ENCODE data around the gene HOXA9.

The HOXA9 gene

GRCh38 chr7:27200761-27201579 is 35.6 kb upstream of the HOXA9 start:
- no peak for DNase-seq

DNA sequence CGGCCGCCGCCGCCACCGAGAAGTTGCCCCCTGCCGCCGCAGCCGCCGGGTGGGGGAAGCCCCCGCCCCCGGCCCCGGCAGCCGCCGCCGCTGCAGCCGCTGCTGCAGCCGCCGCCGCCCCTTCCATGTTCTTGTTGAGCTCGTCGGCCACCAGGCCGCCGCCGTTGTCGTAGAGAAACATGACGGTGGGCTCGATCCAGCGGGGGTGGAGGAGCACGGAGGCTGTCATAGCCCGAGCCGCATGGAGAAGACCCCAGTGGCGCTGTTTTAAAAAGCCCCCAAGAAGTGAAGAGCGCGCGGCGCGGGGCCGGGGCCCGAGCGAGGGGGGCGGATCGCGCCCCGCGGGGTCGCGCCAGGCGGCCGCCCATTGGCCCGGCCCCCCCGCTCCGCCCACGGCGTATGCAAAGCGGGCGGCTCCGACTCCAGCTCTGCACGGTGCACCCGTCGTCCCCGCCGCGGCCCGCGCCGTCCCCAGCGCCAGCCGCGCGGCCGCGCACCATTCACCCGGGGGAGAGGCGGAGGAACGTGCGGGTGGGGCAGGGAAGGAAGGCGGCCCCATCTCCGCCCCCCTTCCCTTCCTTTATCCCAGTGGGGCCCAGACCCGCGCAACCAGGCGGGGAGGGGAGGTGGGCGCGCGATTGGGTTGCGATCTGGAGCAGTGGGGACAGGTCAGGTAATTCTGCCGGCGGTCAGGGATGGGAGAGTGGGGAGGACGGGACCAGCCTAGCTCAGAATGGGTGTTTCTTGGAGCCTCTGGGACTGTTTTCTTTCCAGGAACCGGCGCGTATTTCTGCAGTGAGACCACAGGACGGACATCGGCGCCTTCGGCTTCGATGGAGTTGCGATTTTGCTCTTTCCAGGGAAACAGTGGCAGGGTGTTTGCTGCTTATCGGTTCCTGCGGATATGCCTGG is 34.8 kb upstream of the HOXA9 start, which contains the start of gene HOXA13:
Gene HOXA13 (minus strand): TSS at position 243 of the 912 bp plus-strand sequence. CDS start 14 bp downstream, at position 229.
- DNase-seq = no peak

DNA sequence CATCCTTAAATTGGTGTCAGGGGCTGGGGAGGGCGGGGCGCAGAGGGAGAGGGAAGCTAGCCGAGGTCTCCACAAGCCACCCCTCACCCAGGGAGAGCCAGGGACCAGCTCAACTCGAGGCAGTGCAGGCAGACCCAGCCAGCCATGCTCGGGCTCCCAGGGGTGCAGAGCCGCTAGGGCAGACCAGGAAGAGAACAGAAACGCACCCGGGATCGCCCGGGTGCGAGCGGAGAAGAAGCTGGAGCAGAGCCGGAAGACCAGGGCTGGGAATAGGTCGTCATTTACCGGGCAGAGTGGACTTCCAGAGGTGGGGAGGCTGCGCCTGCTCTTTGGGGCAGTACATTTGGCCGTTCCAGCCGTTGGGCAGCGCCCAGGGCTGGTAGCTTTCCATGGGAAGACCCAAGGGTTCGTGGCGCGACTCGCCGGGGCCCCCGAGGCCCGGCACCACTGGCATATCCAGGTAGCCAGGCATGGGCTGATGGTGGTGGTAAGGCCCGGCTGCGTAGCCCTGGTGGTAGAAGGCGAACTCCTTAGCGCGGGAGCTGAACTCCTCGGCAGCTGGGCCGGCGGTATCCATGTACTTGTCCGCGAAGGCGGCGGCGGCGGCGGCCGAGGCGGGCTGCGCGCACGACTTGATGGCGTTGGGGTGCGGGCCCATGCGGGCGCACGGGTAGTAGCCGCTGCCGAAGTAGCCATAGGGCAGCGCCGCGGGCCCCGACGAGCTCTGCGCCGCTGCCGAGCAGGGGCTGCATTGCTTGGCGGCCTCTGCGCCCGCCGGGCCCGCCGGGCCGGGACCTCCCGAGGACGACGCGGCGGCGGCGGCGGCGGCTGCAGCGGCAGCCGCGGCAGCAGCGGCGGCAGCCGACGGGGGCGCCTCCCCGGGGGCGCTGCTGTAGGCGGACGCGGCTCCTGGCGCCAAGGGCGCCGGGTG is 33.8 kb upstream of the HOXA9 start:
- no peak for DNase-seq

GRCh38 chr7:27198138-27198841 is 33.0 kb upstream of the HOXA9 start:
- no peak for DNase-seq

DNA sequence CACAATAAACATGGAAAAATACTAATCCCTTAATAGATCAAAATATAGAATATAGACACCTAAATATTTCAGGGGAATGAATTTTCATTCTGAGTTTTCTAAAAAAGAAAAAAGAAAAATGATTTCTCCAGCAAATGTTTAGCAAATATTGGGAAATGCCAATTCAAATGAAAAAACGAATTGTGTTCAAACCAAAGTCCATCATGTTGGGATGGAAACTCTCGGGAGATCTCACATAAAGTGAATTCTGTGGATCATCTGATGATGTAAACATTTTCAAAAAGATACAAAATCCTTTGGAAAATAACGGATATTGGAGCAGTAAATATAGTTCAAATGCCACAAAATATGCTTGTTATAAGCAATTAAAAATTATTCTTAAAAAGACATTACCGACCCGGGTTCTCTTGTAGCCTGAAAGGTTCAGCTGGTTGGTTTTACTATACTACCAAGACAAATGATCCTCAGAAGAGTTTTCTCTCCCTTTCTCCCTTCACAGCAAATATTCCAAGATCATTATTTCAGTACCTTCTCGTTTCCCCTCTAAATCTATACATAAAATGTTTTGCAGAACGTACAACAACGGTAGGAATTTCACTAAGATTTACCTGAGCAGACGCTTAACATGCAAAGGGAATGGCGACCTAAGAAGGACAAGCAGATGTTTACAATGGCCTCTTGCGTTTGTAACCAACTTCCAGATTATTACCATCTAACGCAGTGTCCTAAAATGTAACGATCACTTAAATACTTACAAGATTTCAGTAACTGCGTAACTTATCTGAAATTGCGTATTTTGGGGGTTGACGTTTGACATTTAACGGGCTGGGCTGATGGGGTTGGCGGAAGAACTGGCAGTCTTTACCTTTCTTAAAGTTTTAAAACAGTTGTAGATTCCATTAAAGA is 32.1 kb upstream of the HOXA9 start:
- no peak for DNase-seq

DNA sequence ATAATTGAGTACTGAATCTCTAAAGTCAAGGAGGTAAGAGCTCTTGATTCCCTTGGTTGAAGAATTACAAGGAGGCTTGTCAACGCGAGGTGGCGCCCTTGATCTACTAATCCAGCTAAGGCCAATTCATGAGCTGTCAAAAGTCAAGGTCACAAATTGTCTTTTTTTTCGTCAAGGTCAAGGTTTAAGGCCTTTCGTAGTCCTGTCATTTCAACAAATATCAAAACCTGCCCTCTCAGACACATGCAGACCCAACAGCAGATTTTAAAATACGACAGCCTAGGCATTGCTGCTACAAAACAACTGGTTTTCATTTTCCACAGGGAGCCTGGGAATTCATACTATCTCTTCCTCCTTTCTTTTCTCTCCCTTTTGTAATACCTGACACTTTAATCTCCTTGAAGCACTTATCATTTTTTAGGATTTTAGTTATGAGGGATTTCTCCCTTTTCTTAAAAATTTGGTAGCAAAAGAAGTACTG is 31.0 kb upstream of the HOXA9 start:
- no peak for DNase-seq

DNA sequence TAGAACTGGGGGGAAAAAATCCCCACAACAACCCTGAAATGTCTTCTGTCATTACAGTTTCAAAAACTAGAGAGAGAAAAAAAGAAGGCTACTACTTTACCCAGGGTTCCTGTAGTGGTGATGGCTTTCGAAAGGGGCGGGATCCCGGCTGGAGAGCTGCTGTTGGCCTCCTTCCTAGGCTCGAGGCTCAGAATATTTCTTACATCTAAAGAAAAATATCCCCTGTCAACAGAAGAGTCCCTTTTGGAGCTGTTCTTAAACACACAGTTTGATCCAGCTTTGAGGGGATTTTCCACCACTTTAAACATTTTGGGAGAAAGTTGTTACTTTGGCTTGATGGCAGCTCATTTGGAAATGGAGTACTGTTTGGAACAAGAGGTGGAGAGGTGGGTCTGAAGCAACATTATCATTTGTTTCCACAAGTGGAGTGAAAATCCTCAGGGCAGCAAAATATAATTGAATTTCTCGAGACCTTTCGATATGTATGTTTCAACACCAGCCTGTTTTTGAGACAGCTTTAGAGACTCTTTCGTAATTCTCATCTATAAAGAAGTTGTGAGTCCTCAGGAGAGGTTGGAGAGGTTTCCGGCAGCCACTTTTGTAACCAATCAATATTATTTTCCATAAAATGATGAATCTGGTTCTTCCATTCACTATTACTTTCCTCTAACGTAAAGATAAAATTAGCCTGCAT is 29.5 kb upstream of the HOXA9 start:
- DNase-seq = no peak

DNA sequence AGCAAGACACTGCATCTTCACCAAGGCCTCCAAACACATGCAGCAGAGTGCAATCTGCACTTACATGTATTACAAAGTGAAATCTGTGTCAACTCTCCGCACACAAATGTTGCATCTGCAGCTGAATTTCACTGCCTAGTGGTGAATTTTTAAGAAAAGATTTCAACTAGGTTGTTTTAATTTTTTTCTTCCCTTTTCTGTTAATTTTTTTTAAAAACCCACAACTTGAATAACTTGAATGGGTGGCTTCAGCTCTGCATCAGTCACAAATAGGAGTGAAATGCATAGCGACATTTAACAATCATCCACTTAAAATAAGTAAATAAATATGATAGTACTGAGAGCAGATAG is 28.6 kb upstream of the HOXA9 start:
- DNase-seq = no peak

- DNase-seq = no peak
These were observed 28.1 kb upstream of the HOXA9 start for GRCh38 chr7:27193335-27194001.

DNA sequence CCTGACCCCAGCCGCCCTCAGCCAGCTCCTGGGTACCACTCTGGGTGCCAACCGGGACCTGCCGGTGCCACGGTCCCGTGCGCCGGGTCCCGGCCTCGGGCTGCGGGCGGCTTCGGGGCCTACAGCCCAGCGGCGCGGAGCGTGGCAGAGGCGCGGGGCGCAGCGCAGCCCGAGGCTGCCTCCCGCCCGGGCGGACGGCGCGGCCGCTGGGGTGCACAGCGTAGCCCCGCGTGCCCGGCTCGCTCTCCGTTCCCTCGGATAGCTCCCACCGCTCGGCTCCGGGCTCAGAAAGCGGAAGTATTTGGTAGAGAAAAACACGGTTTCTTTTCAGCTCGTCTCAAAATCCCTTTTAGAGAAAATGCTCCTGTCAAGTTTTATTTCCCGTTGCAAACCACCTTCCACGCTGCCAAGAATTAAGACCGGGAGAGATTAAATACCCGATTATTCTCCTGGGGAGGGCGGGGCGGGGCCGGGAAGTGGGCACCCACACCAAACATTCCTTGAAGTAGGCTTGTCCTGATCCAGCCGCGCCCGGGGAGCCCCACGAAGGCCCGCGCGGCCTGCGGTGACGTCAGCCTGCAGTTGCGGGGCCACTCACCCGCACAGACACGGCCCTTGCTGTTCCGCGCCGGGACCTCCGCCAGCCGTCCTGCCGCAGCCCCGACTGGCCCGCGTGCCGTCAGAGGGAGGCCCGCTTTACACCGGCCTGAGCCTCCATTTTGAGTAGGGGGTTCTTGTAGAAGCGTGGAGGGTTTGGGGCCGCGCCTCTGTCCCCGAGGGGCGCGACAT is 27.4 kb upstream of the HOXA9 start:
- no peak for DNase-seq

- no peak for DNase-seq
These were observed 26.7 kb upstream of the HOXA9 start for GRCh38 chr7:27191833-27192545.

GRCh38 chr7:27191161-27191731 is 25.9 kb upstream of the HOXA9 start:
- DNase-seq = no peak

GRCh38 chr7:27189997-27190748 is 24.8 kb upstream of the HOXA9 start:
- DNase-seq = no peak

DNA sequence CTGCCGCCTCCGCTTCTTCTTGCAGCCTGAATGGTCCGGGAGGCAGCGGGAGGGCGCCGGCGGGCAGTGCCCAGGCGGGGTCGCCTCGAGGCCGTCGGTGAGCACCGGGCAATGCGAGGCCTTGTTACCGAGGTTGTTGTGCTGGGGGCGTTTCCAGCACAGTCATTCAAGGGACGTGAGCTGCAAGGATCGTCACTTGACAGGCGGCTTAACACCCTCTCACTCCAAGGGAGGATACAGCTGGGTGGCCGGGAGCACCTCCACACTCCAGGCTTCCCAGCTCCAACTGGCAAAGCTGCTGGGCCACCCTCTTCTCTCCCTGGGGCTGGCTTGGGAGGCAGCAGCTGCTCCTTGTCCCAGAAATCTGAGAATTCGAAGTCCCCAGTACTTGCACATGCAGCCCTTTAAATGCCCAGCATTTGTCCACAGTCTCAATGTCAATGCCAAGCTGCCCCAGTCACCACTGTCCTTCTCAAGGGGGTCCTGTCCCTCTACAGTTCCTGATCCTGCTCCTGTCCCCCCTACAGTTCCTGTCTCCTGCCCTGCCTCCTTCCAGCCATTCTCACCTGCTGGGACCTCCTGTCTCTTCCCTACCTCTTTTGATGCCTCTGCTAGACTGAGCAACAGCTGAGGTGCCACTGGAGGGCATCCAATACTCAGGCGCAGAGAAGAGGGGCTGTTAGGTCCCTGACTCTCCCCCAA is 24.1 kb upstream of the HOXA9 start:
- DNase-seq = no peak

- DNase-seq = no peak
These were observed 23.3 kb upstream of the HOXA9 start for GRCh38 chr7:27188386-27189294.
